Activated CD8-positive, alpha-beta T cell treated with anti-CD3 and anti-CD28 coated beads, Interleukin-2, amount 10 ng/mL, durations not matched to agents 7 days and 5 days (primary cell): Measurements from ENCODE around the gene DCAF10. TPM values are rescaled to one million over a fixed set of nuclear protein-coding genes. Genes with fewer than 3 reads are reported as not detected.
"Not testable (repeated sequence)": the region's sequence is repeated elsewhere in the genome, so short reads cannot be mapped to it uniquely, and the experiment has no call there.

ENCODE experiments used
- ATAC-seq: fragments of 150-1000 bp; cut with Tn5 transposase; one replicate; pipeline ENCODE4 v1.10.0; 2021; ENCODE audit warnings: moderate library complexity
- CTCF ChIA-PET: fragments of 350-600 bp; sonication (Branson Sonifier 250); formaldehyde crosslinking; loops from one replicate; lab custom pipeline; 2021; ENCODE audit warnings: antibody characterized with exemption; lab: Charles Lee
- POLR2A ChIA-PET: fragments of 350-600 bp; sonication (Branson Sonifier 250); formaldehyde crosslinking; loops from one replicate; lab custom pipeline; 2021; ENCODE audit warnings: antibody characterized with exemption; lab: Charles Lee
- DNase-seq: peaks from one replicate; pipeline ENCODE4 v3.0.0-alpha.2; 2020
- H3K27ac Mint-ChIP-seq: one replicate; pipeline ENCODE4 v1.8.0; 2021; ENCODE audit warnings: mild to moderate bottlenecking, mixed read lengths
- H3K27me3 Mint-ChIP-seq: one replicate; pipeline ENCODE4 v1.8.0; 2021; ENCODE audit warnings: low read depth, mixed read lengths
- H3K36me3 Mint-ChIP-seq: one replicate; pipeline ENCODE4 v1.8.0; 2021; ENCODE audit warnings: low read depth, mixed read lengths
- H3K4me1 Mint-ChIP-seq: one replicate; pipeline ENCODE4 v1.8.0; 2021; ENCODE audit warnings: low read depth, mixed read lengths
- H3K4me3 Mint-ChIP-seq: one replicate; pipeline ENCODE4 v1.8.0; 2021; ENCODE audit warnings: mild to moderate bottlenecking, mixed read lengths
- H3K9me3 Mint-ChIP-seq: one replicate; pipeline ENCODE4 v1.8.0; 2022; ENCODE audit warnings: mixed read lengths; ENCODE audit not compliant: insufficient read depth
- total RNA-seq, 2 experiments: library from RNA; stranded (reverse); gene quantifications; one replicate each; pipeline ENCODE4 v1.2.3, GENCODE V29; 2021

The DCAF10 gene
- total RNA-seq, 2 experiments from 2014 or later: 19.7 to 21.2 TPM

DNA sequence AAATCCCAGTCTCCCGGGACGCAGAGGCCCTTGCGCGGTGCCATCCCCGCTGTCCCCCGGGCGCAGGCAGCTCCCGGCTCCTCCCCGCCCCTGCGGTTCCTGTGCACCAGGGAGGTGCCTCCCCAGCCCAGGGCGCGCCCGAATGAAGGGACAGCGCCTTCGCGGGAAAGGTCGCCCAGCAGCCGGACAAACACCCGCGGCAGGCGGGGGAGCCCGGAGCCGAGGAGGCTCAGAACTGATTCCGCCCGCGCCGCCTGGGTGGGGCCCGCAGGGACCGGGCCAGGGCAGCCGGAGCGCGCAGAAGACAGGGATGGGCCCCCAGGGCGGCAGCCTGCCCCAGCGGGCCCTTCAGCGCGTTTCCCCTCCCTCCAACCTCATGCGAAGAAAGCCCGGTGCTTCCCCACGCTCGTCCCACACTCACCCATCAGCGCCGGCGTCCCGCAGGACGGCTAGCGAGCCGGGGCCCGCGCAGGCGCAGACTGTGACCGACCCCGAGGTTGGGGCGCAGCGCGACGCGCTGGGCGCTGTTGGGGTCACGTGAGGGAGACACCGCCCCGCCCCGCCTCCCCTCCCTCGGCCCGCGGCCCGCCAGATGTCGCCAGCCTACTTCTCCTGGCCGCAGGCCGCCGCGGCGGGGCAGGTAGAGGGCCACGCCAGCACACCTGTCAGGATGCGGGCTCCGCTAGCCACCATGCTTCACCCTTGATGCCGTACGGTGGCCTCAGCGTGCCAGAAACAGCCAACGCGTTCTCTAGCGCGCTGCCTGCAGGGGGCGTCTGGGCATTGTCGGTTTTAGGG is 103.2 kb downstream of the DCAF10 start, which contains the start of gene SLC25A51:
TSS of gene SLC25A51 (minus strand) at position 481 of the 798 bp plus-strand sequence. CDS start 15,577 bp downstream, outside the sequence.
- CTCF ChIA-PET: interaction anchor here (0.7 to 2.9 kb wide), 14 partner anchors 10 to 312 kb away, joined by 3 to 14 read pairs (median 4); partner anchors contain the start of genes EXOSC3 and TOMM5
- peaks cover 32% of the 10 kb centered on the region for H3K4me1 Mint-ChIP-seq
- H3K27me3 Mint-ChIP-seq: no peaks in the 10 kb centered on the region
- no peaks in the 10 kb centered on the region for H3K9me3 Mint-ChIP-seq
- H3K27ac Mint-ChIP-seq: peak within 1 kb of the TSS; percentile 92
- H3K36me3 Mint-ChIP-seq: peaks cover 5% of the 10 kb centered on the region
- peak; percentile 89 for ATAC-seq
- POLR2A ChIA-PET: interaction anchor here (0.8 to 1.4 kb wide), 3 partner anchors 102 to 312 kb away, joined by 3 to 6 read pairs (median 3); partner anchors contain the start of gene EXOSC3
- peak within 1 kb of the TSS; percentile 87 for H3K4me3 Mint-ChIP-seq
- peak; percentile 96 for DNase-seq

DNA sequence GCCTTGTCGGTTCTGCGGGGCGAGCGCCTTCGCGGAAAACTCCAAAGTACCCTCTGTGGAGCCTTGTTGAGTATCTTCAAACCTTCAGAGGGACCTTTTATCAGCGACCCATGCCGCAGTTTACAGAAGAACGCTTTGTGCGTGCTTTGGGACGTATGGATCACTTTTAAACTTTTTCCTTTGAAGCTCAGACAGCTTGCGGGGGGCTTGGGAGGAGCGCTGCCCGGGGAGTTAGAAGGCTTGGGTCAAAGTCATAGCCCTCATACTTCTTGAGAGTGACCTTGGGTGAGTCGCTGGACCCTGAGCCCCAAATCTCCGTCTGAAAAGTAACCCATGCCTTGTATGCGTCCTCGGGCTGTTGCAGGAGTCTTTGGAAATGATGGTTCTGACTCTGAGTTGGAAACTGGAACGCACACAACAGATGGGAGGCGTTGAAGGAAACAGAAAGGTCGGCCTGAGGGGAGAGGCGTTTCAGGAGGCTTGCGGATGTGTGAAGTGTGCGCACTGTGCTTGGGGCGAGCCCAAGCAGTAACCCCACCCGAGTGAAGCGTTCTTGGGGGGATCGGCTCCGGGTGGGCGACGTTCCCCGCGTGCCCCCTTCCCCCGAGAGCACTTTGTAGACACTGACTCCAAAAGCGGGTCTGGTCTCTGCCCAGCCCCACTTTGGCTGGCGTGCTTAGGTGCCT is 104.0 kb downstream of the DCAF10 start:
- ATAC-seq (no peak), DNase-seq (no peak)
- peak overlapping the region; percentile 87 for H3K4me3 Mint-ChIP-seq
- H3K4me1 Mint-ChIP-seq: peaks cover 32% of the 10 kb centered on the region
- CTCF ChIA-PET: interaction anchor here (0.6 to 1.5 kb wide), 6 partner anchors 9 to 312 kb away, joined by 3 to 6 read pairs (median 3); partner anchors contain the start of gene TOMM5
- H3K27me3 Mint-ChIP-seq: no peaks in the 10 kb centered on the region
- H3K27ac Mint-ChIP-seq: peak overlapping the region; percentile 92
- H3K36me3 Mint-ChIP-seq: peaks cover 2% of the 10 kb centered on the region
- POLR2A ChIA-PET: no interaction called here
- no peaks in the 10 kb centered on the region for H3K9me3 Mint-ChIP-seq

DNA sequence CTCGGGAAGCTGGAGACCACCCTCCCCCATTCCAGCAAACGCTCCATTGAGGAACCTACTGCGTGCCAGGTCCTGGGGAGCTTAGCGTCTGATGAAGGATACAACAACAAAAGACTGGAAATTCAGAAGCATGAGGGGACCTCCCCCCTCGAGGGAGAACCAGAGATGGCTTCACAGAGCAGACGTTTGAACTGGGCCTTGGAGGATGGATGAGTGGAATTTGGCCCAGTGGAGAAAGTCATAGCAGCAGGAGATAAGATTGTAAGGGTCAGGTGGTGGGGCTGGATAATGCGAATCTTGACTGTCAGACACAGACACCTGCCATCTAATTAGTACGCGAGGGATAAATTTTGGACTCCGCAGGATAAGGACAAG is 104.5 kb downstream of the DCAF10 start:
- no peak for ATAC-seq
- ChIA-PET CTCF (interaction anchor here (1.0 to 1.5 kb wide), 3 partner anchors 8 to 313 kb away, joined by 3 to 6 read pairs (median 3); partner anchors contain the start of gene TOMM5), POLR2A (no interaction called here)
- H3K4me3 Mint-ChIP-seq: peak overlapping the region; percentile 87
- H3K27me3 Mint-ChIP-seq: no peaks in the 10 kb centered on the region
- no peak for DNase-seq
- peaks cover 2% of the 10 kb centered on the region for H3K36me3 Mint-ChIP-seq
- peaks cover 32% of the 10 kb centered on the region for H3K4me1 Mint-ChIP-seq
- peak overlapping the region; percentile 92 for H3K27ac Mint-ChIP-seq
- no peaks in the 10 kb centered on the region for H3K9me3 Mint-ChIP-seq

DNA sequence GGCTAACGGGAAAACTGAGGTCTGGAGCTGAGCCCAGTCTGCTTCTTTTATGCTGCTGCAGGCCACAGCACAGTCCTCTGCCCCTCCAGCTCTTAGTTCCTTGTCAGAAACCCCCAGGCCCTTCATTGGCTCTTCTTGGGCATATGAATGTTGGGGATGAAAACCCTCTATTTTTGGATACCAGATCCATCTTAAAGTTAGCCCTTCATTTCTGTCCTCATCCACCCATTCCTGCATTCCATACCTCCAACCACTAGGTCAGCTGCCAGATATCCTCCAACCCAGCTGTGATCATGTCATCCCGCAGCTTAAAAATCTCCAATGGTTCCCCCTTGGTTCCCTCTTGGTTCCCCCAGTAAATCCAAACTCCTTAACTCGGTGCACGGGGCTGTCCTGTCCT is 105.2 kb downstream of the DCAF10 start:
- ATAC-seq (no peak), DNase-seq (no peak)
- ChIA-PET POLR2A (no interaction called here), CTCF (no interaction called here)
- Mint-ChIP-seq H3K4me1 (peaks cover 29% of the 10 kb centered on the region), H3K4me3 (no peak overlapping the region), H3K9me3 (no peaks in the 10 kb centered on the region), H3K27me3 (no peaks in the 10 kb centered on the region), H3K27ac (no peak overlapping the region), H3K36me3 (peaks cover 2% of the 10 kb centered on the region)

DNA sequence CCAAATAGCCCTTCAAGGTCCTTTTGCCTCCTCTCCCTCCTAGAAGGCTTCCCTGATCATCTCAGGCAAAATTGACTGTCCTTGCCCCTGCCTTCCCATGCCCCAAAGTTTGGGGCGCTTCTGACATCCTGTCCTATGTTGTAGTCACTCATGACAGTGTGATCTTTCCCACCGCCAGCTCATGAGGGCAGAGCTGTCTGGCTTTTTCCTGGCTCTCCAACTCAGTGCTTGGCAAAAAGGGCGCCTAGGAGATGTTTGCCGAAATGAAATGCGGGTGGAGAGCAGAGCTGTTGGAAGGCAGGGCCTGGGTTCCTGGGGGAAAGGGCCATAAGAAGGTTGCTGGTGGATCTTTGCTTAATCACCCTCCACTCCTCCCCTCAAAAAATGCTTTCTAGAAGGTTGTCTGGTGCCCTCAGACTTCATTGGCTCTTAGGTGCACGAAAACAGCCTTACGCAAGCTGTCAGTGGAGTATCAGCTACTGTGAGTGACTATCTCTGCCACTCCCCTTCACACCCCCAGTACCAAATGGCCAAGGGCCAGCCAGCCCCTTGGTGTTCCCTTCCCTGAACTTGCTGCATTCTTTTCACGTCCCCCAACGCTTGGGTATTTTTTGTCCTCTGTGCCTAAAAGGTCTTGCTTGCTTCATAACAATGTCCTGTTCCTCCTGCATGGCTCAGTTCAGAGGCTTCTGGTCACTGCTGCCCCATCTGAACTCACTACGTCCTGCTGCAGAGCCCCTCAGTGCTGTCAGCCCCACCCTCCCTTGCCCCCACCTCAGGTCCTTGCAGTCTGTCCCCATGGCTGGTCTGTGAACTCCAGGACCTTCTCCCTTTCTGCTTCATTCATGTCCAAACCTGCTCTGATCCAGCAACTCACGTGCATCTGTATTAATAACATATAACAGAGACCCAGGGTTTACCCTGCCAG is 106.0 kb downstream of the DCAF10 start:
- H3K27ac Mint-ChIP-seq: no peak overlapping the region
- DNase-seq (no peak), ATAC-seq (no peak)
- H3K36me3 Mint-ChIP-seq: peaks cover 2% of the 10 kb centered on the region
- no peaks in the 10 kb centered on the region for H3K27me3 Mint-ChIP-seq
- H3K4me1 Mint-ChIP-seq: peaks cover 27% of the 10 kb centered on the region
- CTCF ChIA-PET: no interaction called here
- no peak overlapping the region for H3K4me3 Mint-ChIP-seq
- POLR2A ChIA-PET: no interaction called here
- no peaks in the 10 kb centered on the region for H3K9me3 Mint-ChIP-seq

DNA sequence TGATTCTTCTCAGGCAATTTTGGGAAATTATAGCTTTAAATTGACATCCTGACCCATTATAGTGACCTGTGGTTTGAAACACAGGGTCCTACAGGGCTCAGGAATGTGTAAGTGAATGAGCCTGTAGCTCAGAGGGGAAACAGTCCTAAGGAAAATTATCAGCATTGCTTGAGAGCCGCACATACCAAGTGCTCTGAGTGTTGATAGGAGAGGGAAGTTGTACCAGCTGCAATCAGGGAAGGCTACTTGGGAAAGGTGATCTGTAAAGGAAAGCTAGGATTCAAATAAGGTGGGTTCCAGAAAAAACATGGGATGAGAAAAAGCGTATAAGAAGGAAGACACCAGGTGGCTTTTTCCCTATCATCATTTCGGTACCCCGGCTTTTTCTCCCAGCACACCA is 107.7 kb downstream of the DCAF10 start:
- no peak for ATAC-seq
- Mint-ChIP-seq H3K36me3 (no peaks in the 10 kb centered on the region), H3K4me1 (peaks cover 12% of the 10 kb centered on the region), H3K4me3 (no peak overlapping the region), H3K27ac (no peak overlapping the region), H3K9me3 (no peaks in the 10 kb centered on the region), H3K27me3 (no peaks in the 10 kb centered on the region)
- no peak for DNase-seq
- ChIA-PET POLR2A (interaction anchor here (1.2 kb wide), 1 partner anchor 9 kb away, joined by 3 read pairs; no protein-coding TSS in a partner anchor), CTCF (interaction anchor here (1.3 to 1.5 kb wide), 2 partner anchors 9 to 252 kb away, joined by 3 read pairs; no protein-coding TSS in a partner anchor)

DNA sequence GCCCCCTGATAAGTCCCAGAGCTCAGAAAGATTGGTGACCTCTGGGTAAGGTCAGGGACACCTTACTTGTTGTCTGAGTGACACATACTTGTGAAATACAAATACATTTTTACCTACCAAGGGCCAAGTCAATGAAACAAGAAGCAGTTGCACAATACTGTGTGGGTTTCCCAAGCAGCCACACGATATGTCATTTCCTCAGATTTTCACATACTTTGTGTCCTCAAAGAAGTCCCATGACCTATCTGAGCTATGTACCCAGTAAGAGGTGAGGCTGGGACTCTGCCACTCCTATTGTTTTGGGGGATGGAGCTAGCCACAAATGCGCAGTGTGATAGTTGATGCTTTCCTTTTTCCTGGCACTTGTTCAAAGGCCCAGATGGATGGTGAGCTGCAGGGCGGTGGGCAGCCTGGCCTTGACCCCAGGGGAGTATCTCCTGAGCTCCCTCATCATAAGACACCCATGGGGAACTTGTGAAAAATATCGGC is 108.1 kb downstream of the DCAF10 start:
- peaks cover 12% of the 10 kb centered on the region for H3K4me1 Mint-ChIP-seq
- ChIA-PET CTCF (interaction anchor here (1.3 to 1.5 kb wide), 2 partner anchors 10 to 251 kb away, joined by 3 read pairs; no protein-coding TSS in a partner anchor), POLR2A (interaction anchor here (1.2 kb wide), 1 partner anchor 10 kb away, joined by 3 read pairs; no protein-coding TSS in a partner anchor)
- H3K9me3 Mint-ChIP-seq: no peaks in the 10 kb centered on the region
- no peak overlapping the region for H3K27ac Mint-ChIP-seq
- ATAC-seq: no peak
- no peaks in the 10 kb centered on the region for H3K27me3 Mint-ChIP-seq
- no peak overlapping the region for H3K4me3 Mint-ChIP-seq
- H3K36me3 Mint-ChIP-seq: no peaks in the 10 kb centered on the region
- no peak for DNase-seq

DNA sequence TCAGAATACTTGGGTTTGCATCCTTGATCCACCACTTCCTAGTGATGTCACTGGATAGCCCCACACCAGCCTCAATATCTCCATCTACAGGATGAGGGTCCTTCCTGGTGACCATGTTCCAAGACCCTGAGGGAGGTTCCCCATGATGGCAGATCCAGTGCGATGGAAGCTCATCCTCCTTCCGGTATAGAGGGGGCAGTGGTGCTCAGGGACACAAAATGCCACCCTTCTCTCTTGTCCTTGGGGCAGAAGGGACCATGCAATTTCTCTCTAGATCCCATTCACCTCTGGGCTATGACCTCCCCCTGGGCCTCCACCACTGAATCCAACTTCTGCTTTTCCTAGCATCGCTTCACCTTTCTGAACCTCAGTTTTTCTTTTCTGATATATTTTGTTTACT is 108.7 kb downstream of the DCAF10 start:
- ChIA-PET POLR2A (no interaction called here), CTCF (interaction anchor here (1.5 kb wide), 1 partner anchor 251 kb away, joined by 3 read pairs; no protein-coding TSS in a partner anchor)
- Mint-ChIP-seq H3K4me1 (peaks cover 11% of the 10 kb centered on the region), H3K27ac (no peak overlapping the region), H3K27me3 (no peaks in the 10 kb centered on the region), H3K36me3 (no peaks in the 10 kb centered on the region), H3K4me3 (no peak overlapping the region), H3K9me3 (no peaks in the 10 kb centered on the region)
- ATAC-seq: no peak
- no peak for DNase-seq

DNA sequence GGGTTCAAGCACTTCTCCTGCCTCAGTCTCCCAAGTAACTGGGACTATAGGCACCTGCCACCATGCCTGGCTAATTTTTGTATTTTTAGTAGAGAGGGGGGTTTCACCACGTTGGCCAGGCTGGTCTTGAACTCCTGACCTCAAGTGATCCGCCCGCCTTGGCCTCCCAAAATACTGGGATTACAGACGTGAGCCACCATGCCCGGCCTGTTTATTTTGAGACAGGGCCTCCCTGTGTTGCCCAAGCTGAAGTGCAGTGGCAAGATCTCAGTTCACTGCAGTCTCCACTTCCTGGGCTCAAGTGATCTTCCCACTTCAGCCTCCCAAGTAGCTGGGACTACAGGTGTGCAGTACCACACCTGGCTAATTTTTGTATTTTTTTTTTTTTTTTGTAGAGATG is 109.2 kb downstream of the DCAF10 start:
- DNase-seq, H3K4me3 Mint-ChIP-seq, H3K36me3 Mint-ChIP-seq, ATAC-seq, POLR2A ChIA-PET, H3K4me1 Mint-ChIP-seq, H3K9me3 Mint-ChIP-seq, H3K27me3 Mint-ChIP-seq, H3K27ac Mint-ChIP-seq, CTCF ChIA-PET: not testable (repeated sequence)

DNA sequence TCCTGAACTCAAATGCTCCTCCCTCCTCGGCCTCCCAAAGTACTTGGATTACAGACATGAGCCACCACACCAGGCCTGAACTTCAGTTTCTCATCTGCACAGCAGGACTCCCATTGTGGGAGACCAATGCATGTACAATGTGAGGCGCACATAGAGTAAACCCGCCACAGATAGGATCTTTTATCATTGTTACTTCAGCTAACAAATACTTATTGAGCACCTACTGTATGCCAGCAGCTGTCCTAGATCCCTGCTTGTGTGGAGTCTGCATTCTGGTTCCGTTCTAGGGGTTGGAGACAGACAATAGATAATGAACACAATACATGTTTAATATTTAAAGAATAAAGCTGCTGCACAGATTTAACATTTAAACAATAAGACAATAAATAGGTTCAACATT is 109.7 kb downstream of the DCAF10 start:
- Mint-ChIP-seq H3K36me3 (no peaks in the 10 kb centered on the region), H3K9me3 (no peaks in the 10 kb centered on the region), H3K4me3 (no peak overlapping the region), H3K4me1 (peaks cover 2% of the 10 kb centered on the region), H3K27me3 (no peaks in the 10 kb centered on the region), H3K27ac (no peak overlapping the region)
- CTCF ChIA-PET: no interaction called here
- ATAC-seq (no peak), DNase-seq (no peak)
- POLR2A ChIA-PET: no interaction called here

DNA sequence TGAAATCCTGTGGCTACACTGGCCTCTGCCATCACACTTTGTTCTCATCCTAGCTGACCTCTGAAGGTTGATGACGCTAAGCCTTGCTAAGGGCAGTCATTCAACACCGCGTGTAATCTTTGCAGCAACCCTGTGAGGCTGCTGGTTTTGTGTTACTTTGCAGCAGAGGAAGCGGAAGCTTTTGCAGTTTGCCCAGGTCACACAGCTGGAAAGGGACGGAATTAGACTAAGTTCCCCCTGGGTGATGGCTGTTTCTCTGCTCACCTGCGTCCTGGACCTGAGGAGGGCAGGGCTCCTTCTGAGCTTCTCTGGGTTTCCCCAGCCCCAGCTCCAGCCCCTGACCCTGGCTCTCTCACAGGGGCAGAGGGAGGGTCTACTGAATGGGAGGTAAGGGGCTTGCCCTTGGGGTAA is 110.7 kb downstream of the DCAF10 start:
- Mint-ChIP-seq H3K36me3 (no peaks in the 10 kb centered on the region), H3K27me3 (no peaks in the 10 kb centered on the region), H3K4me3 (no peak overlapping the region), H3K4me1 (no peaks in the 10 kb centered on the region), H3K27ac (no peak overlapping the region), H3K9me3 (no peaks in the 10 kb centered on the region)
- ChIA-PET POLR2A (interaction anchor here (0.5 kb wide), 1 partner anchor 483 kb away, joined by 4 read pairs; no protein-coding TSS in a partner anchor), CTCF (interaction anchor here (0.7 to 4.5 kb wide), 3 partner anchors 157 to 250 kb away, joined by 3 to 55 read pairs (median 4); partner anchors contain the start of gene SHB)
- ATAC-seq (no peak), DNase-seq (no peak)
